GM12878 (cell line): ENCODE data around the gene MSI2. TPM values are rescaled to one million over a fixed set of nuclear protein-coding genes. Genes with fewer than 3 reads are reported as not detected.

ENCODE experiments used
- ATAC-seq: fragments of 200-7000 bp; cut with Tn5 transposase; 3 replicates; pipeline ENCODE4 v1.9.1; 2020; ENCODE audit warnings: mild to moderate bottlenecking, moderate library complexity
- BruUV-seq: library from RNA; stranded (reverse); fragments of 400-500 nt; replicated peaks from 2 replicates; lab custom pipeline; 2021; lab: Mats Ljungman, UMichigan
- CTCF ChIA-PET: fragments of 300-600 bp; sonication (Branson Sonifier 250); formaldehyde crosslinking; extraction: SDS; loops from one replicate; lab custom pipeline; 2021; ENCODE audit warnings: inconsistent platforms; lab: Yijun Ruan, JAX
- POLR2A ChIA-PET: fragments of 350-600 bp; formaldehyde crosslinking; extraction: SDS; loops from one replicate; lab custom pipeline; 2021; ENCODE audit warnings: inconsistent platforms; lab: Charles Lee
- RAD21 ChIA-PET: fragments of 300-600 bp; sonication (Branson Sonifier 250); formaldehyde crosslinking; loops from one replicate; lab custom pipeline; 2023; ENCODE audit warnings: antibody characterized with exemption; ENCODE audit not compliant: unreplicated experiment; lab: Charles Lee
- SMC1A ChIA-PET: fragments of 300-600 bp; sonication (Branson Sonifier 250); formaldehyde crosslinking; loops from one replicate; lab custom pipeline; 2023; ENCODE audit not compliant: unreplicated experiment, uncharacterized antibody; lab: Charles Lee
- DNase-seq: peaks from one replicate; pipeline ENCODE4 v3.0.0-alpha.2; 2011; ENCODE audit warnings: low read depth, low spot score
- FAIRE-seq: peaks from 3 replicates; lab custom pipeline; 2011; peaks lifted over from hg19 to GRCh38; lab: Jason Lieb, UNC
- H2AFZ ChIP-seq: 2 replicates; pipeline ENCODE4 v1.6.0; 2011; ENCODE audit warnings: low read depth, low read length, control low read depth; ENCODE audit not compliant: control insufficient read depth
- H3K27ac ChIP-seq: 2 replicates; pipeline ENCODE4 v1.5.1; 2011; ENCODE audit warnings: control low read depth; ENCODE audit not compliant: control insufficient read depth, insufficient read depth
- H3K27me3 ChIP-seq, 2 experiments: replicated peaks in 1 of 2; 2 replicates each; pipeline versions ENCODE4 v1.6.0 to v1.6.1; 2011; ENCODE audit warnings: low read length in 1 of 2; ENCODE audit not compliant: control insufficient read depth in 2 of 2, insufficient read depth in 2 of 2
- H3K36me3 ChIP-seq, 2 experiments: 2 replicates each; pipeline ENCODE4 v1.5.1; 2011; ENCODE audit warnings: low read length in 1 of 2; ENCODE audit not compliant: control insufficient read depth in 2 of 2, insufficient read depth in 2 of 2
- H3K4me1 ChIP-seq: 2 replicates; pipeline ENCODE4 v1.6.1; 2011; ENCODE audit warnings: mild to moderate bottlenecking, low read length, moderate library complexity, mixed read lengths; ENCODE audit not compliant: control insufficient read depth, insufficient read depth
- H3K4me2 ChIP-seq: 2 replicates; pipeline ENCODE4 v1.6.0; 2011; ENCODE audit warnings: control low read depth; ENCODE audit not compliant: control insufficient read depth, insufficient read depth
- H3K4me3 ChIP-seq: fragments of 200-600 bp; sonication (generic); 2 replicates; pipeline ENCODE4 v1.5.1; 2016
- H3K79me2 ChIP-seq: 2 replicates; pipeline ENCODE4 v1.6.0; 2011; ENCODE audit warnings: low read length; ENCODE audit not compliant: control insufficient read depth, insufficient read depth
- H3K9ac ChIP-seq: 2 replicates; pipeline ENCODE4 v1.8.0; 2011; ENCODE audit warnings: low read length, control low read depth, mixed read lengths; ENCODE audit not compliant: control insufficient read depth, insufficient read depth
- H3K9me3 ChIP-seq: replicated peaks from 3 replicates; pipeline ENCODE4 v1.5.1; 2011; ENCODE audit warnings: mild to moderate bottlenecking, low read length; ENCODE audit not compliant: control insufficient read depth, insufficient read depth
- H4K20me1 ChIP-seq: 2 replicates; pipeline ENCODE4 v1.6.0; 2011; ENCODE audit not compliant: control insufficient read depth, insufficient read depth
- BACH1 ChIP-seq: fragments of 450-650 bp; IDR thresholded peaks from 2 replicates; pipeline ENCODE4 v1.6.1; 2017; ENCODE audit warnings: mild to moderate bottlenecking, borderline replicate concordance
- BMI1 ChIP-seq: fragments of 450-650 bp; IDR thresholded peaks from 2 replicates; pipeline ENCODE4 v1.6.1; 2016; ENCODE audit warnings: mild to moderate bottlenecking, moderate library complexity, borderline replicate concordance
- NFXL1 ChIP-seq: fragments of 450-650 bp; IDR thresholded peaks from 2 replicates; pipeline ENCODE4 v1.6.1; 2017; ENCODE audit warnings: antibody characterized with exemption, mild to moderate bottlenecking, borderline replicate concordance
- RAD21 ChIP-seq: IDR thresholded peaks from 2 replicates; pipeline ENCODE4 v1.6.1; 2011; ENCODE audit warnings: mild to moderate bottlenecking, low read depth, low read length, moderate library complexity; ENCODE audit not compliant: insufficient read depth
- RB1 ChIP-seq: fragments of 450-650 bp; formaldehyde crosslinking; IDR thresholded peaks from 2 replicates; pipeline ENCODE4 v1.6.1; 2017; ENCODE audit warnings: mild to moderate bottlenecking, borderline replicate concordance
- RELA ChIP-seq: fragments of 450-650 bp; IDR thresholded peaks from 2 replicates; pipeline ENCODE4 v1.8.0; 2014; ENCODE audit warnings: borderline replicate concordance; ENCODE audit not compliant: partially characterized antibody
- SP1 ChIP-seq: IDR thresholded peaks from one replicate; pipeline ENCODE4 v1.6.1; 2011; ENCODE audit warnings: low read depth, low read length
- WGBS: methylation state at CpG from one replicate; pipeline ENCODE4 v1.1.6; 2016; ENCODE audit warnings: low lambda C conversion rate; ENCODE audit not compliant: insufficient replicate concordance, insufficient coverage; ENCODE audit errors: missing lambda C conversion rate; 5-methylcytosine and 5-hydroxymethylcytosine counted together
- in situ Hi-C: fragments of 300-500 bp; cut with MboI; formaldehyde crosslinking; loops from 9 replicates; pipeline ENCODE4 v1.14.3; 2018; ENCODE audit warnings: mixed read lengths
- intact Hi-C: fragments of 100-400 bp; cut with micrococcal nuclease; formaldehyde crosslinking; loops from one replicate; pipeline ENCODE4 v1.14.2; 2022; ENCODE audit not compliant: unreplicated experiment
- polyA plus RNA-seq, 11 experiments: library from polyadenylated mRNA; depleted of rRNA in 4 of 11; unstranded in 6 of 11; stranded (reverse) in 5 of 11; fragments of >200 nt; fragmentation: Nextera tagmentation in 4 of 11; fragmentation: Illumina TruSeq in 1 of 11; extraction: Ambion mirVana in 4 of 11; extraction: Trizol in 1 of 11; gene quantifications; 1 replicate in 1 of 11; 2 replicates in 10 of 11; pipeline versions ENCODE4 v1.2.1 to v1.2.3, GENCODE V29; 2011 to 2016; ENCODE audit warnings: inconsistent platforms in 2 of 11, missing spikeins in 2 of 11, low read depth in 1 of 11
- total RNA-seq, 4 experiments: library from RNA; depleted of rRNA in 3 of 4; stranded (reverse); fragments of >200 nt in 3 of 4; fragmentation: Illumina TruSeq in 1 of 4; extraction: Trizol in 1 of 4; gene quantifications; 2 replicates each; pipeline versions ENCODE4 v1.2.1 to v1.2.3, GENCODE V29; 2013 to 2021
- TF ChIP-seq, protein P1 (sequence below): fragments of 450-650 bp; formaldehyde crosslinking; IDR thresholded peaks from 2 replicates; pipeline ENCODE4 v1.5.0; 2022; ENCODE audit warnings: mild to moderate bottlenecking, missing genetic modification characterization

Gene MSI2
- total and polyA plus RNA-seq, 10 of the 15 experiments (the other 5 are each of a cell fraction or from before 2014, with no cell fraction given), result 6.1 to 76.1 (median 42.0) TPM

DNA sequence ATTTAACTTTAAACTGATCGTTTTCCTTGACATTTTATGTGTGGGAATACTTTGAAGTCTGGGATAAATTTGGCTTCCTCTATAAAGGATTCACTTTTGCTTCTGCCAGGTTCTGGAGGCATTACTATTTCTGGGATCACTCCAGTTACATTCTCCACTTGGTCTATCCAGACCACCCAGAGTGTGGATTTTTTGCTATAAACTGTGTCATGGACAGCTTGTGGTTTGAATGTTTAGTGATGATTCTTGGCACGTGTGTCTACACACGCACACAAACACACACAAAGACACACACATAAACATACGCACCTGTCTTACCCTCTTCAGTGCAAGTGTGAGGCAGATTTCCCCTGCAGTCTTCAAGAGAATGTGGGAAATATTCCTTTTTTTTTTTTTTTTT, 27.4 kb upstream of the MSI2 start:
- Histone ChIP-seq H3K9ac (no peak overlapping the region), H3K27me3 (no peaks in the 10 kb centered on the region), H3K4me2 (no peak overlapping the region), H3K79me2 (no peaks in the 10 kb centered on the region), H4K20me1 (no peaks in the 10 kb centered on the region), H3K36me3 (no peaks in the 10 kb centered on the region), H3K4me1 (no peaks in the 10 kb centered on the region), H3K4me3 (no peak overlapping the region), H2AFZ (no peak overlapping the region)
- no TSS peak for BruUV-seq
- ChIA-PET RAD21 (interaction anchor here (0.6 kb wide), 1 partner anchor 212 kb away, joined by 4 read pairs; no protein-coding TSS in a partner anchor), SMC1A (no interaction called here), CTCF (interaction anchor here (0.8 to 3.0 kb wide), 3 partner anchors 15 to 514 kb away, joined by 3 to 14 read pairs (median 3); no protein-coding TSS in a partner anchor)
- FAIRE-seq, result no peak
- in situ Hi-C loops, result no loop called here
- 48% methylated on average over 4 of the region's 4 CpGs for WGBS
- TF ChIP-seq RELA (no peak), RAD21 (no peak), BACH1 (no peak), BMI1 (no peak), SP1 (no peak), RB1 (no peak), NFXL1 (no peak)
- TF ChIP-seq, protein P1, sequence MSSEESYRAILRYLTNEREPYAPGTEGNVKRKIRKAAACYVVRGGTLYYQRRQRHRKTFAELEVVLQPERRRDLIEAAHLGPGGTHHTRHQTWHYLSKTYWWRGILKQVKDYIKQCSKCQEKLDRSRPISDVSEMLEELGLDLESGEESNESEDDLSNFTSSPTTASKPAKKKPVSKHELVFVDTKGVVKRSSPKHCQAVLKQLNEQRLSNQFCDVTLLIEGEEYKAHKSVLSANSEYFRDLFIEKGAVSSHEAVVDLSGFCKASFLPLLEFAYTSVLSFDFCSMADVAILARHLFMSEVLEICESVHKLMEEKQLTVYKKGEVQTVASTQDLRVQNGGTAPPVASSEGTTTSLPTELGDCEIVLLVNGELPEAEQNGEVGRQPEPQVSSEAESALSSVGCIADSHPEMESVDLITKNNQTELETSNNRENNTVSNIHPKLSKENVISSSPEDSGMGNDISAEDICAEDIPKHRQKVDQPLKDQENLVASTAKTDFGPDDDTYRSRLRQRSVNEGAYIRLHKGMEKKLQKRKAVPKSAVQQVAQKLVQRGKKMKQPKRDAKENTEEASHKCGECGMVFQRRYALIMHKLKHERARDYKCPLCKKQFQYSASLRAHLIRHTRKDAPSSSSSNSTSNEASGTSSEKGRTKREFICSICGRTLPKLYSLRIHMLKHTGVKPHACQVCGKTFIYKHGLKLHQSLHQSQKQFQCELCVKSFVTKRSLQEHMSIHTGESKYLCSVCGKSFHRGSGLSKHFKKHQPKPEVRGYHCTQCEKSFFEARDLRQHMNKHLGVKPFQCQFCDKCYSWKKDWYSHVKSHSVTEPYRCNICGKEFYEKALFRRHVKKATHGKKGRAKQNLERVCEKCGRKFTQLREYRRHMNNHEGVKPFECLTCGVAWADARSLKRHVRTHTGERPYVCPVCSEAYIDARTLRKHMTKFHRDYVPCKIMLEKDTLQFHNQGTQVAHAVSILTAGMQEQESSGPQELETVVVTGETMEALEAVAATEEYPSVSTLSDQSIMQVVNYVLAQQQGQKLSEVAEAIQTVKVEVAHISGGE, result no peak
- TF ChIP-seq, all 136 proteins: peak for 0
- DNase-seq, result no peak
- H3K9me3 ChIP-seq, result no peaks in the 10 kb centered on the region
- intact Hi-C loops, result no loop called here
- ATAC-seq, result no peak
- H3K27ac ChIP-seq, result no peak overlapping the region
- POLR2A ChIA-PET, result interaction anchor here (0.5 to 0.7 kb wide), 2 partner anchors 94 to 692 kb away, joined by 3 to 4 read pairs; no protein-coding TSS in a partner anchor
